H1 (cell line): ENCODE data around the gene ASB3. TPM values are rescaled to one million over a fixed set of nuclear protein-coding genes. Genes with fewer than 3 reads are reported as not detected.

ENCODE experiments used
- CTCF ChIA-PET: fragments of 300-600 bp; sonication (Branson Sonifier 250); formaldehyde crosslinking; loops from one replicate; lab custom pipeline; 2021; ENCODE audit not compliant: partially characterized antibody; lab: Charles Lee
- POLR2A ChIA-PET: fragments of 300-600 bp; sonication (Branson Sonifier 250); formaldehyde crosslinking; loops from one replicate; lab custom pipeline; 2021; ENCODE audit warnings: inconsistent platforms; ENCODE audit not compliant: partially characterized antibody; lab: Charles Lee
- DNase-seq, 2 experiments: peaks; one replicate each; pipeline versions ENCODE4 v3.0.0 to v3.0.0-alpha.2; 2010 to 2022; ENCODE audit warnings: low spot score in 2 of 2, low read depth in 1 of 2, mixed read lengths in 1 of 2
- FAIRE-seq: peaks from 2 replicates; lab custom pipeline; 2011; peaks lifted over from hg19 to GRCh38; lab: Jason Lieb, UNC
- H2AFZ ChIP-seq: 2 replicates; pipeline ENCODE4 v1.8.1; 2012; ENCODE audit warnings: low read length, inconsistent platforms
- H2AK5ac ChIP-seq: 2 replicates; pipeline ENCODE4 v1.6.1; 2013; ENCODE audit warnings: low read depth, low read length
- H2BK120ac ChIP-seq: replicated peaks from 2 replicates; pipeline ENCODE3; 2013; ENCODE audit warnings: low read depth, low read length, inconsistent platforms
- H2BK12ac ChIP-seq: 2 replicates; pipeline ENCODE4 v1.6.1; 2013; ENCODE audit warnings: low read depth, low read length
- H2BK15ac ChIP-seq: 2 replicates; pipeline ENCODE4 v1.6.1; 2013; ENCODE audit warnings: low read length
- H2BK20ac ChIP-seq: 2 replicates; pipeline ENCODE4 v1.6.1; 2013; ENCODE audit warnings: low read length
- H2BK5ac ChIP-seq: 2 replicates; pipeline ENCODE4 v1.6.1; 2013; ENCODE audit warnings: low read depth, low read length
- H3K14ac ChIP-seq: 2 replicates; pipeline ENCODE4 v1.6.1; 2013; ENCODE audit warnings: inconsistent platforms; ENCODE audit not compliant: insufficient read length
- H3K18ac ChIP-seq: 2 replicates; pipeline ENCODE4 v1.6.1; 2013; ENCODE audit warnings: low read length; ENCODE audit errors: extremely low read depth
- H3K23ac ChIP-seq: 2 replicates; pipeline ENCODE4 v1.6.1; 2013; ENCODE audit warnings: inconsistent platforms; ENCODE audit not compliant: insufficient read length
- H3K23me2 ChIP-seq: 2 replicates; pipeline ENCODE4 v1.6.1; 2013; ENCODE audit warnings: low read depth, low read length
- H3K27ac ChIP-seq: 2 replicates; pipeline ENCODE4 v1.6.1; 2011; ENCODE audit warnings: low read depth, low read length, inconsistent platforms
- H3K27me3 ChIP-seq, 4 experiments: replicated peaks in 1 of 4; 1 replicate in 1 of 4; 2 replicates in 3 of 4; pipeline versions ENCODE4 v1.6.1 to v1.8.1; 2011 to 2013; ENCODE audit warnings: low read length in 3 of 4, mild to moderate bottlenecking in 3 of 4, inconsistent platforms in 2 of 4, mixed read lengths in 2 of 4, moderate library complexity in 1 of 4; ENCODE audit not compliant: control insufficient read depth in 3 of 4, insufficient read depth in 3 of 4; ENCODE audit errors: extremely low read depth in 1 of 4
- H3K36me3 ChIP-seq, 4 experiments: 2 replicates each; pipeline versions ENCODE4 v1.6.1 to v1.8.1; 2011 to 2013; ENCODE audit warnings: mild to moderate bottlenecking in 4 of 4, low read length in 3 of 4, moderate library complexity in 2 of 4, control low read depth in 1 of 4, inconsistent platforms in 1 of 4; ENCODE audit not compliant: insufficient read depth in 4 of 4, control insufficient read depth in 2 of 4
- H3K4ac ChIP-seq: replicated peaks from 2 replicates; pipeline ENCODE3; 2013; ENCODE audit warnings: low read length, low read depth, mixed read lengths, inconsistent platforms; ENCODE audit not compliant: insufficient read length
- H3K4me1 ChIP-seq, 4 experiments: replicated peaks in 1 of 4; 1 replicate in 1 of 4; 2 replicates in 3 of 4; pipeline versions ENCODE4 v1.6.1 to v1.8.1; 2011 to 2013; ENCODE audit warnings: low read length in 3 of 4, inconsistent platforms in 2 of 4, mixed read lengths in 1 of 4; ENCODE audit not compliant: insufficient read depth in 4 of 4, control insufficient read depth in 3 of 4
- H3K4me2 ChIP-seq, 2 experiments: 2 replicates each; pipeline versions ENCODE4 v1.6.1 to v1.8.1; 2011 to 2013; ENCODE audit warnings: low read depth in 2 of 2, low read length in 2 of 2, control low read depth in 1 of 2, inconsistent platforms in 1 of 2, mild to moderate bottlenecking in 1 of 2; ENCODE audit not compliant: insufficient read depth in 1 of 2
- H3K4me3 ChIP-seq, 4 experiments: fragments of 200-600, 300-600 bp in 1 of 4; sonication (generic), shearing (Covaris generic), sonication (Bioruptor Twin) in 1 of 4; 2 replicates each; pipeline versions ENCODE4 v1.5.1 to v1.8.1; 2011 to 2016; ENCODE audit warnings: low read length in 4 of 4, low read depth in 3 of 4, control low read depth in 2 of 4, inconsistent platforms in 2 of 4, mild to moderate bottlenecking in 2 of 4, mixed read lengths in 1 of 4, moderate library complexity in 1 of 4; ENCODE audit not compliant: insufficient read depth in 2 of 4; ENCODE audit errors: extremely low read depth in 1 of 4
- H3K56ac ChIP-seq: replicated peaks from 2 replicates; pipeline ENCODE3; 2013; ENCODE audit warnings: low read depth, mild to moderate bottlenecking, mixed read lengths, low read length, inconsistent platforms; ENCODE audit not compliant: insufficient read length
- H3K79me1 ChIP-seq: 2 replicates; pipeline ENCODE4 v1.6.1; 2013; ENCODE audit warnings: low read depth, low read length, control low read depth
- H3K79me2 ChIP-seq, 2 experiments: 2 replicates each; pipeline versions ENCODE4 v1.6.1 to v1.8.1; 2012 to 2013; ENCODE audit warnings: low read length in 2 of 2, mild to moderate bottlenecking in 2 of 2, inconsistent platforms in 1 of 2; ENCODE audit not compliant: insufficient read depth in 2 of 2, control insufficient read depth in 1 of 2
- H3K9ac ChIP-seq, 4 experiments: replicated peaks in 1 of 4; 1 replicate in 1 of 4; 2 replicates in 3 of 4; pipeline versions ENCODE4 v1.6.1 to v1.8.1; 2011 to 2013; ENCODE audit warnings: low read depth in 3 of 4, low read length in 3 of 4, control low read depth in 2 of 4, mild to moderate bottlenecking in 2 of 4, moderate library complexity in 2 of 4, inconsistent platforms in 1 of 4; ENCODE audit errors: extremely low read depth in 1 of 4
- H3K9me3 ChIP-seq, 2 experiments: 2 replicates each; pipeline versions ENCODE4 v1.6.1 to v1.8.1; 2012 to 2013; ENCODE audit warnings: mild to moderate bottlenecking in 2 of 2, moderate library complexity in 2 of 2, control low read depth in 1 of 2, inconsistent platforms in 1 of 2, low read depth in 1 of 2, low read length in 1 of 2, mixed read lengths in 1 of 2; ENCODE audit not compliant: insufficient read depth in 2 of 2
- H4K20me1 ChIP-seq, 2 experiments: replicated peaks in 1 of 2; 2 replicates each; pipeline versions ENCODE3 to v1.8.1; 2011 to 2013; ENCODE audit warnings: inconsistent platforms in 2 of 2, low read length in 2 of 2, mild to moderate bottlenecking in 1 of 2; ENCODE audit not compliant: insufficient read depth in 2 of 2, control insufficient read depth in 1 of 2
- H4K5ac ChIP-seq: 2 replicates; pipeline ENCODE4 v1.6.1; 2013; ENCODE audit warnings: low read length, low read depth, mixed read lengths, inconsistent platforms; ENCODE audit not compliant: insufficient read length
- H4K8ac ChIP-seq: 2 replicates; pipeline ENCODE4 v1.8.0; 2013; ENCODE audit warnings: mild to moderate bottlenecking, moderate library complexity, low read length, inconsistent platforms; ENCODE audit not compliant: insufficient read depth; ENCODE audit errors: extremely low read depth
- H4K91ac ChIP-seq: replicated peaks from 2 replicates; pipeline ENCODE3; 2013; ENCODE audit warnings: low read length, mixed read lengths, inconsistent platforms; ENCODE audit not compliant: insufficient read length
- BRCA1 ChIP-seq: IDR thresholded peaks from 2 replicates; pipeline ENCODE4 v1.6.1; 2012; ENCODE audit warnings: low read depth, low read length, improper control_type of control experiment
- CBX5 ChIP-seq: fragments of 300-800, 300-1000 bp; sonication (generic); IDR thresholded peaks from 2 replicates; pipeline ENCODE4 v1.7.1; 2016; ENCODE audit warnings: antibody characterized with exemption, low read length, low read depth
- CHD1 ChIP-seq: IDR thresholded peaks from 2 replicates; pipeline ENCODE4 v1.6.1; 2012; ENCODE audit warnings: low read depth, low read length, improper control_type of control experiment
- CREB1 ChIP-seq: IDR thresholded peaks from 2 replicates; pipeline ENCODE4 v1.6.1; 2012; ENCODE audit warnings: inconsistent platforms
- EZH2 ChIP-seq: fragments of 200-600 bp; sonication (generic); IDR thresholded peaks from 2 replicates; pipeline ENCODE4 v1.7.1; 2012; ENCODE audit warnings: low read depth, mild to moderate bottlenecking, moderate library complexity, low read length, inconsistent platforms; ENCODE audit not compliant: severe bottlenecking
- GABPA ChIP-seq: IDR thresholded peaks from 2 replicates; pipeline ENCODE4 v1.6.1; 2011; ENCODE audit warnings: mild to moderate bottlenecking, low read length, moderate library complexity, borderline replicate concordance; ENCODE audit not compliant: insufficient read depth
- HDAC6 ChIP-seq: IDR thresholded peaks from one replicate; pipeline ENCODE4 v1.7.1; 2012; ENCODE audit warnings: low read depth, mild to moderate bottlenecking, inconsistent platforms, low read length, moderate library complexity
- POU5F1 ChIP-seq: IDR thresholded peaks from 2 replicates; pipeline ENCODE4 v1.6.1; 2011; ENCODE audit warnings: low read depth, mild to moderate bottlenecking, low read length, moderate library complexity
- SIN3A ChIP-seq, 2 experiments: IDR thresholded peaks in 1 of 2; conservative IDR thresholded peaks in 1 of 2; 2 replicates each; pipeline ENCODE4 v1.6.1; 2011 to 2012; ENCODE audit warnings: low read length in 2 of 2, improper control_type of control experiment in 1 of 2, low read depth in 1 of 2, mild to moderate bottlenecking in 1 of 2
- SP2 ChIP-seq: IDR thresholded peaks from 2 replicates; pipeline ENCODE4 v1.6.1; 2012; ENCODE audit warnings: mild to moderate bottlenecking, low read length, inconsistent platforms
- TAF1 ChIP-seq: IDR thresholded peaks from 2 replicates; pipeline ENCODE4 v1.6.1; 2011; ENCODE audit warnings: mild to moderate bottlenecking, low read depth, low read length
- TCF12 ChIP-seq: IDR thresholded peaks from 2 replicates; pipeline ENCODE4 v1.6.1; 2011; ENCODE audit warnings: low read depth, mild to moderate bottlenecking, low read length
- YY1 ChIP-seq: IDR thresholded peaks from 2 replicates; pipeline ENCODE4 v1.6.1; 2011; ENCODE audit warnings: low read depth, mild to moderate bottlenecking, low read length
- ZNF274 ChIP-seq: IDR thresholded peaks from 2 replicates; pipeline ENCODE4 v1.7.0; 2012; ENCODE audit warnings: low read length, borderline replicate concordance; ENCODE audit errors: extremely low read depth
- WGBS, 2 experiments: shearing (Covaris generic) in 1 of 2; methylation state at CpG; one replicate each; pipeline versions ENCODE4 v1.1.6 to v1.1.7; 2013 to 2015; ENCODE audit warnings: low lambda C conversion rate in 2 of 2, mixed read lengths in 2 of 2, inconsistent platforms in 1 of 2, low coverage in 1 of 2, missing lambda C conversion rate in 1 of 2; ENCODE audit not compliant: insufficient replicate concordance in 2 of 2, insufficient coverage in 1 of 2, insufficient read length in 1 of 2; ENCODE audit errors: extremely low coverage in 1 of 2, missing lambda C conversion rate in 1 of 2; 5-methylcytosine and 5-hydroxymethylcytosine counted together
- polyA plus RNA-seq, 7 experiments: library from polyadenylated mRNA; depleted of rRNA in 3 of 7; stranded (reverse) in 5 of 7; unstranded in 2 of 7; fragments of >200 nt in 5 of 7; fragments of 200-250 nt in 2 of 7; gene quantifications; 1 replicate in 5 of 7; 2 replicates in 1 of 7; 4 replicates in 1 of 7; pipeline versions ENCODE4 v1.2.1 to v1.2.3, GENCODE V29; 2011 to 2013; ENCODE audit warnings: missing spikeins in 2 of 7, mixed read lengths in 2 of 7
- total RNA-seq: library from RNA; stranded (reverse); fragmentation: NEBNext Ultra II Directional; extraction: Animal tissue kit (Norgen Biotek cat#: 25700); gene quantifications from 2 replicates; pipeline ENCODE4 v1.2.1, GENCODE V29; 2021
- TF ChIP-seq, protein P1 (sequence below): IDR thresholded peaks from 2 replicates; pipeline ENCODE4 v1.6.1; 2012; ENCODE audit warnings: inconsistent platforms

Gene ASB3
- total and polyA plus RNA-seq, 2 of the 8 experiments (the other 6 are each of a cell fraction or from before 2014, with no cell fraction given) = 22.6 to 25.4 TPM

DNA sequence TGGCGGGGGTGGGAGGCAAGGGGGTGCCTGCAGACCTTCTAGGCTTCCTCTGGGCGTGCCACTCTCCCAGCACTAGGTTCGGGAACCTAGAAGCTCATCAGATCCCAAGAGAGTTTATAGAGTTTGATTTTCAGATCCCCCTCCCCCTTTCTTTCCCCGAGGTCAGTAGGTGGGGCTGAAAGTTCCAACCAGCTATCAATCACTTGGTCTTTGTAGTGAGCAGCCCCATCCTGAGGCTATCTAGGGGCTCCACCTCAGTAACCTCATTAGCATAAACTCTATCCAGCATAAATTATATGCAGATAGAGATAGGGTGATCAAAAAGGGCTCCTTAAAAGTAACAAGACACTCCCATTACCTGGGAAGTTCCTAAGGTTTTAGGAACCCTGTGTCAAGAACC lies 32.9 kb upstream of the ASB3 start:
- no peak overlapping the region for H3K56ac ChIP-seq
- POLR2A ChIA-PET = interaction anchor here (0.7 to 1.3 kb wide), 4 partner anchors 10 to 42 kb away, joined by 3 to 7 read pairs (median 3); no protein-coding TSS in a partner anchor
- no peak overlapping the region for H4K91ac ChIP-seq
- CTCF ChIA-PET = interaction anchor here (0.7 to 1.9 kb wide), 4 partner anchors 7 to 50 kb away, joined by 3 to 6 read pairs (median 3); partner anchors contain the start of gene ERLEC1
- no peak for FAIRE-seq
- no peaks in the 10 kb centered on the region for H3K23me2 ChIP-seq
- no peak overlapping the region for H2BK5ac ChIP-seq
- H3K79me2 ChIP-seq = no peaks in the 10 kb centered on the region
- no peak overlapping the region for H3K9ac ChIP-seq
- no peak overlapping the region for H3K23ac ChIP-seq
- no peaks in the 10 kb centered on the region for H4K20me1 ChIP-seq
- H2BK15ac ChIP-seq = no peak overlapping the region
- no peak overlapping the region for H2BK12ac ChIP-seq
- H2AFZ ChIP-seq = no peak overlapping the region
- no peaks in the 10 kb centered on the region for H3K79me1 ChIP-seq
- H3K27ac ChIP-seq = no peak overlapping the region
- H2BK20ac ChIP-seq = no peak overlapping the region
- no peak overlapping the region for H2BK120ac ChIP-seq
- H4K5ac ChIP-seq = no peak overlapping the region
- no peaks in the 10 kb centered on the region for H3K4me1 ChIP-seq
- DNase-seq = no peak
- H3K4ac ChIP-seq = no peak overlapping the region
- H3K4me3 ChIP-seq = no peak overlapping the region
- no peak overlapping the region for H3K14ac ChIP-seq
- peaks cover 0 to 12% (median under 1%) of the 10 kb centered on the region in 4 experiments; a peak in 4 of 8 replicates for H3K36me3 ChIP-seq
- H3K18ac ChIP-seq = no peak overlapping the region
- H3K9me3 ChIP-seq = no peaks in the 10 kb centered on the region
- H2AK5ac ChIP-seq = no peak overlapping the region
- H3K27me3 ChIP-seq = no peaks in the 10 kb centered on the region
- H4K8ac ChIP-seq = no peak overlapping the region
- WGBS, 2 experiments = 76% methylated on average over 4 of the region's 4 CpGs; no CpG with 5 or more reads in 1 of the 2 experiments
- H3K4me2 ChIP-seq = no peak overlapping the region
- TF ChIP-seq POU5F1 (no peak), CBX5 (no peak), TAF1 (no peak), SP2 (no peak), ZNF274 (no peak), EZH2 (no peak), GABPA (no peak), CREB1 (no peak), YY1 (no peak), TCF12 (no peak), HDAC6 (no peak), CHD1 (no peak), BRCA1 (no peak), SIN3A (conservative IDR thresholded peaks at IDR 0.05 in 1 of 2, IDR thresholded peaks at IDR 0.05 in 1 of 2; ENCODE audit: low read depth in 1 of 2, low read length in 2 of 2) (no peak)
- TF ChIP-seq, protein P1, sequence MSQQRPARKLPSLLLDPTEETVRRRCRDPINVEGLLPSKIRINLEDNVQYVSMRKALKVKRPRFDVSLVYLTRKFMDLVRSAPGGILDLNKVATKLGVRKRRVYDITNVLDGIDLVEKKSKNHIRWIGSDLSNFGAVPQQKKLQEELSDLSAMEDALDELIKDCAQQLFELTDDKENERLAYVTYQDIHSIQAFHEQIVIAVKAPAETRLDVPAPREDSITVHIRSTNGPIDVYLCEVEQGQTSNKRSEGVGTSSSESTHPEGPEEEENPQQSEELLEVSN = no peak
